H9 (cell line): ENCODE results near the gene UGT1A7. TPM values are rescaled to one million over a fixed set of nuclear protein-coding genes. Genes with fewer than 3 reads are reported as not detected.

Experiments used
- DNase-seq: peaks from one replicate; pipeline ENCODE4 v3.0.0-alpha.2; 2017
- H2AFZ ChIP-seq: one replicate; pipeline ENCODE4 v1.6.1; 2013; ENCODE audit warnings: mild to moderate bottlenecking, low read length, control low read depth, moderate library complexity
- H2AK5ac ChIP-seq: 2 replicates; pipeline ENCODE4 v1.6.1; 2013; ENCODE audit warnings: low read length, control low read depth, mixed read lengths; ENCODE audit not compliant: insufficient read length
- H2BK120ac ChIP-seq: one replicate; pipeline ENCODE4 v1.6.1; 2013; ENCODE audit warnings: low read depth, mild to moderate bottlenecking, low read length, control low read depth, inconsistent platforms; ENCODE audit not compliant: poor library complexity, severe bottlenecking
- H2BK12ac ChIP-seq: 2 replicates; pipeline ENCODE4 v1.6.1; 2013; ENCODE audit warnings: low read length, control low read depth, mixed read lengths, low read depth; ENCODE audit not compliant: insufficient read length
- H2BK15ac ChIP-seq: 2 replicates; pipeline ENCODE4 v1.6.1; 2013; ENCODE audit warnings: low read depth, low read length, control low read depth
- H2BK20ac ChIP-seq: one replicate; pipeline ENCODE4 v1.6.1; 2013; ENCODE audit warnings: low read depth, mild to moderate bottlenecking, low read length, control low read depth, inconsistent platforms; ENCODE audit not compliant: poor library complexity, severe bottlenecking
- H2BK5ac ChIP-seq: 2 replicates; pipeline ENCODE4 v1.6.1; 2013; ENCODE audit warnings: low read length, control low read depth, mixed read lengths; ENCODE audit not compliant: insufficient read length
- H3K14ac ChIP-seq: 2 replicates; pipeline ENCODE4 v1.6.1; 2013; ENCODE audit warnings: low read length, control low read depth; ENCODE audit not compliant: insufficient read depth
- H3K18ac ChIP-seq: 2 replicates; pipeline ENCODE4 v1.6.1; 2013; ENCODE audit warnings: low read depth, mild to moderate bottlenecking, mixed read lengths, low read length, control low read depth; ENCODE audit not compliant: insufficient read length
- H3K23ac ChIP-seq: 2 replicates; pipeline ENCODE4 v1.6.1; 2013; ENCODE audit warnings: low read length, control low read depth, mixed read lengths, low read depth; ENCODE audit not compliant: insufficient read length
- H3K23me2 ChIP-seq: 2 replicates; pipeline ENCODE4 v1.6.1; 2013; ENCODE audit warnings: low read depth, mild to moderate bottlenecking, mixed read lengths, low read length, control low read depth; ENCODE audit not compliant: insufficient read length, poor library complexity, severe bottlenecking
- H3K27ac ChIP-seq: 2 replicates; pipeline ENCODE4 v1.5.1; 2013; ENCODE audit warnings: low read length, control low read depth, mixed read lengths, low read depth; ENCODE audit not compliant: insufficient read length
- H3K27me3 ChIP-seq: 2 replicates; pipeline ENCODE4 v1.6.1; 2013; ENCODE audit warnings: low read length, control low read depth, inconsistent platforms; ENCODE audit not compliant: insufficient read depth
- H3K4ac ChIP-seq: 2 replicates; pipeline ENCODE4 v1.6.1; 2013; ENCODE audit warnings: low read depth, mild to moderate bottlenecking, control low read depth, inconsistent platforms, low read length, moderate library complexity
- H3K4me1 ChIP-seq: 2 replicates; pipeline ENCODE4 v1.6.1; 2013; ENCODE audit warnings: low read length, control low read depth, inconsistent platforms; ENCODE audit not compliant: insufficient read depth
- H3K4me2 ChIP-seq: 2 replicates; pipeline ENCODE4 v1.6.1; 2013; ENCODE audit warnings: low read length, control low read depth, mixed read lengths; ENCODE audit not compliant: insufficient read length, insufficient read depth
- H3K56ac ChIP-seq: 2 replicates; pipeline ENCODE4 v1.6.1; 2013; ENCODE audit warnings: low read depth, mild to moderate bottlenecking, mixed read lengths, low read length, control low read depth; ENCODE audit not compliant: insufficient read length
- H3K79me1 ChIP-seq: 2 replicates; pipeline ENCODE4 v1.6.1; 2013; ENCODE audit warnings: low read depth, mild to moderate bottlenecking, moderate library complexity, low read length, control low read depth, inconsistent platforms; ENCODE audit not compliant: insufficient read depth, poor library complexity, severe bottlenecking
- H3K79me2 ChIP-seq: 2 replicates; pipeline ENCODE4 v1.6.1; 2013; ENCODE audit warnings: low read length, control low read depth, inconsistent platforms; ENCODE audit not compliant: insufficient read depth
- H3K9ac ChIP-seq: 2 replicates; pipeline ENCODE4 v1.6.1; 2013; ENCODE audit warnings: low read length, control low read depth, mixed read lengths; ENCODE audit not compliant: insufficient read length; ENCODE audit errors: extremely low read depth
- H3K9me3 ChIP-seq: one replicate; pipeline ENCODE4 v1.6.1; 2013; ENCODE audit warnings: low read depth, low read length, inconsistent platforms; ENCODE audit not compliant: control insufficient read depth
- H3T11ph ChIP-seq: one replicate; pipeline ENCODE4 v1.6.1; 2013; ENCODE audit warnings: mild to moderate bottlenecking, low read length, control low read depth, inconsistent platforms
- H4K20me1 ChIP-seq: one replicate; pipeline ENCODE4 v1.6.1; 2013; ENCODE audit not compliant: control insufficient read depth, insufficient read length, insufficient read depth
- H4K5ac ChIP-seq: 2 replicates; pipeline ENCODE4 v1.6.1; 2013; ENCODE audit warnings: low read depth, mild to moderate bottlenecking, mixed read lengths, low read length, control low read depth; ENCODE audit not compliant: insufficient read length
- H4K8ac ChIP-seq: replicated peaks from 2 replicates; pipeline ENCODE4 v1.6.1; 2013; ENCODE audit warnings: low read length, control low read depth, mixed read lengths, low read depth; ENCODE audit not compliant: insufficient read length
- H4K91ac ChIP-seq: 2 replicates; pipeline ENCODE4 v1.6.1; 2013; ENCODE audit warnings: low read depth, mild to moderate bottlenecking, moderate library complexity, mixed read lengths, low read length, control low read depth; ENCODE audit not compliant: insufficient read length
- H3K27ac Mint-ChIP-seq, 3 experiments: 2 replicates in 2 of 3; 3 replicates in 1 of 3; pipeline ENCODE4 v1.8.0; 2020 to 2021; ENCODE audit warnings: mixed read lengths in 3 of 3, mild to moderate bottlenecking in 1 of 3, moderate library complexity in 1 of 3
- H3K27me3 Mint-ChIP-seq: 2 replicates; pipeline ENCODE4 v1.8.0; 2021; ENCODE audit warnings: low read depth, mild to moderate bottlenecking, moderate library complexity, mixed read lengths
- H3K36me3 Mint-ChIP-seq, 3 experiments: 2 replicates in 2 of 3; 3 replicates in 1 of 3; pipeline ENCODE4 v1.8.0; 2020 to 2021; ENCODE audit warnings: low read depth in 3 of 3, mixed read lengths in 3 of 3; ENCODE audit not compliant: insufficient read depth in 1 of 3
- H3K4me1 Mint-ChIP-seq, 2 experiments: 2 replicates each; pipeline ENCODE4 v1.8.0; 2020; ENCODE audit warnings: mixed read lengths in 2 of 2
- H3K4me3 Mint-ChIP-seq, 2 experiments: 2 replicates in 1 of 2; 3 replicates in 1 of 2; pipeline ENCODE4 v1.8.0; 2020 to 2021; ENCODE audit warnings: mild to moderate bottlenecking in 2 of 2, mixed read lengths in 2 of 2, moderate library complexity in 1 of 2
- H3K9me3 Mint-ChIP-seq, 2 experiments: 2 replicates in 1 of 2; 3 replicates in 1 of 2; pipeline ENCODE4 v1.8.0; 2020; ENCODE audit warnings: mild to moderate bottlenecking in 2 of 2, mixed read lengths in 2 of 2, moderate library complexity in 1 of 2
- CTCF ChIP-seq: fragments of 200-600 bp; sonication (generic); conservative IDR thresholded peaks from 3 replicates; pipeline ENCODE4 v1.8.0; 2021; ENCODE audit warnings: antibody characterized with exemption, mild to moderate bottlenecking
- WGBS: extraction: QIAGEN DNeasy Blood & Tissue Kit; methylation state at CpG from one replicate; pipeline ENCODE4 v1.1.7; 2013; ENCODE audit warnings: missing lambda C conversion rate, low lambda C conversion rate, mixed read lengths; ENCODE audit not compliant: insufficient read length; ENCODE audit errors: extremely low coverage; 5-methylcytosine and 5-hydroxymethylcytosine counted together
- total RNA-seq: library from RNA; stranded (reverse); gene quantifications from 2 replicates; pipeline ENCODE4 v1.2.1, GENCODE V29; 2021

Gene UGT1A7
- total RNA-seq, 1 experiment from 2014 or later, result not detected

GRCh38 chr2:233761040-233761769 lies 79.5 kb downstream of the UGT1A7 start:
- H3K4me3 Mint-ChIP-seq, result no peak overlapping the region

More at GRCh38 chr2:233761040-233761769, 79.5 kb downstream of the UGT1A7 start:
- Histone ChIP-seq H3K79me1 (no peaks in the 10 kb centered on the region), H2BK5ac (no peak overlapping the region), H3K9ac (no peak overlapping the region), H4K8ac (no peak overlapping the region), H3K23ac (no peak overlapping the region), H3T11ph (no peak overlapping the region), H3K79me2 (no peaks in the 10 kb centered on the region), H2AK5ac (no peak overlapping the region), H2AFZ (no peak overlapping the region), H3K4me2 (no peak overlapping the region), H3K18ac (no peak overlapping the region), H4K20me1 (no peaks in the 10 kb centered on the region), H2BK20ac (no peak overlapping the region), H3K4me1 (no peaks in the 10 kb centered on the region), H2BK12ac (no peak overlapping the region), H3K14ac (no peak overlapping the region), H3K56ac (no peak overlapping the region), H2BK15ac (no peak overlapping the region), H3K27ac (no peak overlapping the region), H4K91ac (no peak overlapping the region), H3K23me2 (no peaks in the 10 kb centered on the region), H3K4ac (no peak overlapping the region), H3K27me3 (no peaks in the 10 kb centered on the region), H2BK120ac (no peak overlapping the region), H4K5ac (no peak overlapping the region), H3K9me3 (no peaks in the 10 kb centered on the region)
- no peak for TF ChIP-seq CTCF
- WGBS, result no CpG with 5 or more reads among the region's 4 CpGs
- Mint-ChIP-seq H3K27ac (no peak overlapping the region), H3K4me1 (no peaks in the 10 kb centered on the region), H3K27me3 (peaks cover 8% of the 10 kb centered on the region), H3K36me3 (no peaks in the 10 kb centered on the region; a peak in 1 of 7 replicates), H3K9me3 (peaks cover 0 to 3% of the 10 kb centered on the region in 2 experiments; a peak in 1 of 5 replicates)
- DNase-seq, result no peak
